Measurements from ENCODE around the gene TLE1. TPM values are rescaled to one million over a fixed set of nuclear protein-coding genes. Genes with fewer than 3 reads are reported as not detected.

The TLE1 gene
- polyA plus RNA-seq, 1 donor, result 70.3 TPM

GRCh38 chr9:81573415-81574321 is 115.7 kb downstream of the TLE1 start:
- DNase-seq, result no peak

- DNase-seq, result no peak
Measured at GRCh38 chr9:81570083-81570482, 119.3 kb downstream of the TLE1 start.

- DNase-seq, result no peak
Measured at GRCh38 chr9:81566074-81566698, 123.2 kb downstream of the TLE1 start.

- DNase-seq, result no peak
Measured at GRCh38 chr9:81565609-81566008, 123.7 kb downstream of the TLE1 start.

GRCh38 chr9:81565144-81565543 is 124.2 kb downstream of the TLE1 start:
- no peak for DNase-seq

- DNase-seq, result no peak
Measured at GRCh38 chr9:81564632-81565031, 124.7 kb downstream of the TLE1 start.

GRCh38 chr9:81563739-81564138 is 125.6 kb downstream of the TLE1 start:
- DNase-seq, result no peak

- no peak for DNase-seq
Measured at GRCh38 chr9:81563020-81563407, 126.3 kb downstream of the TLE1 start.

GRCh38 chr9:81562231-81563019 is 126.9 kb downstream of the TLE1 start:
- DNase-seq, result no peak

- no peak for DNase-seq
Measured at GRCh38 chr9:81560851-81561732, 128.3 kb downstream of the TLE1 start.

GRCh38 chr9:81559709-81560108 is 129.6 kb downstream of the TLE1 start:
- no peak for DNase-seq

- no peak for DNase-seq
Measured at GRCh38 chr9:81559197-81559596, 130.2 kb downstream of the TLE1 start.

GRCh38 chr9:81558091-81558830 is 131.1 kb downstream of the TLE1 start:
- DNase-seq, result peak; percentile 72

- no peak for DNase-seq
Measured at GRCh38 chr9:81557452-81558090, 131.8 kb downstream of the TLE1 start.

- no peak for DNase-seq
Measured at GRCh38 chr9:81556923-81557322, 132.4 kb downstream of the TLE1 start.

GRCh38 chr9:81552581-81552991 is 136.8 kb downstream of the TLE1 start:
- peak; percentile 58 for DNase-seq

GRCh38 chr9:81550207-81550583 is 139.2 kb downstream of the TLE1 start:
- no peak for DNase-seq

GRCh38 chr9:81549500-81550206 is 139.7 kb downstream of the TLE1 start:
- DNase-seq, result no peak

GRCh38 chr9:81548911-81549310 is 140.4 kb downstream of the TLE1 start:
- no peak for DNase-seq

GRCh38 chr9:81546489-81546888 is 142.9 kb downstream of the TLE1 start:
- DNase-seq, result no peak

Measured in hindlimb muscle (tissue), 1 donor.